H1 (cell line): ENCODE results near the gene CIC. TPM values are rescaled to one million over a fixed set of nuclear protein-coding genes. Genes with fewer than 3 reads are reported as not detected.

ENCODE experiments used
- CTCF ChIA-PET: fragments of 300-600 bp; sonication (Branson Sonifier 250); formaldehyde crosslinking; loops from one replicate; lab custom pipeline; 2021; ENCODE audit not compliant: partially characterized antibody; lab: Charles Lee
- POLR2A ChIA-PET: fragments of 300-600 bp; sonication (Branson Sonifier 250); formaldehyde crosslinking; loops from one replicate; lab custom pipeline; 2021; ENCODE audit warnings: inconsistent platforms; ENCODE audit not compliant: partially characterized antibody; lab: Charles Lee
- DNase-seq, 2 experiments: peaks; one replicate each; pipeline versions ENCODE4 v3.0.0 to v3.0.0-alpha.2; 2010 to 2022; ENCODE audit warnings: low spot score in 2 of 2, low read depth in 1 of 2, mixed read lengths in 1 of 2
- FAIRE-seq: peaks from 2 replicates; lab custom pipeline; 2011; peaks lifted over from hg19 to GRCh38; lab: Jason Lieb, UNC
- H2AFZ ChIP-seq: 2 replicates; pipeline ENCODE4 v1.8.1; 2012; ENCODE audit warnings: low read length, inconsistent platforms
- H2AK5ac ChIP-seq: 2 replicates; pipeline ENCODE4 v1.6.1; 2013; ENCODE audit warnings: low read depth, low read length
- H2BK120ac ChIP-seq: replicated peaks from 2 replicates; pipeline ENCODE3; 2013; ENCODE audit warnings: low read depth, low read length, inconsistent platforms
- H2BK12ac ChIP-seq: 2 replicates; pipeline ENCODE4 v1.6.1; 2013; ENCODE audit warnings: low read depth, low read length
- H2BK15ac ChIP-seq: 2 replicates; pipeline ENCODE4 v1.6.1; 2013; ENCODE audit warnings: low read length
- H2BK20ac ChIP-seq: 2 replicates; pipeline ENCODE4 v1.6.1; 2013; ENCODE audit warnings: low read length
- H2BK5ac ChIP-seq: 2 replicates; pipeline ENCODE4 v1.6.1; 2013; ENCODE audit warnings: low read depth, low read length
- H3K14ac ChIP-seq: 2 replicates; pipeline ENCODE4 v1.6.1; 2013; ENCODE audit warnings: inconsistent platforms; ENCODE audit not compliant: insufficient read length
- H3K18ac ChIP-seq: 2 replicates; pipeline ENCODE4 v1.6.1; 2013; ENCODE audit warnings: low read length; ENCODE audit errors: extremely low read depth
- H3K23ac ChIP-seq: 2 replicates; pipeline ENCODE4 v1.6.1; 2013; ENCODE audit warnings: inconsistent platforms; ENCODE audit not compliant: insufficient read length
- H3K23me2 ChIP-seq: 2 replicates; pipeline ENCODE4 v1.6.1; 2013; ENCODE audit warnings: low read depth, low read length
- H3K27ac ChIP-seq: 2 replicates; pipeline ENCODE4 v1.6.1; 2011; ENCODE audit warnings: low read depth, low read length, inconsistent platforms
- H3K27me3 ChIP-seq, 4 experiments: replicated peaks in 1 of 4; 1 replicate in 1 of 4; 2 replicates in 3 of 4; pipeline versions ENCODE4 v1.6.1 to v1.8.1; 2011 to 2013; ENCODE audit warnings: low read length in 3 of 4, mild to moderate bottlenecking in 3 of 4, inconsistent platforms in 2 of 4, mixed read lengths in 2 of 4, moderate library complexity in 1 of 4; ENCODE audit not compliant: control insufficient read depth in 3 of 4, insufficient read depth in 3 of 4; ENCODE audit errors: extremely low read depth in 1 of 4
- H3K36me3 ChIP-seq, 4 experiments: 2 replicates each; pipeline versions ENCODE4 v1.6.1 to v1.8.1; 2011 to 2013; ENCODE audit warnings: mild to moderate bottlenecking in 4 of 4, low read length in 3 of 4, moderate library complexity in 2 of 4, control low read depth in 1 of 4, inconsistent platforms in 1 of 4; ENCODE audit not compliant: insufficient read depth in 4 of 4, control insufficient read depth in 2 of 4
- H3K4ac ChIP-seq: replicated peaks from 2 replicates; pipeline ENCODE3; 2013; ENCODE audit warnings: low read length, low read depth, mixed read lengths, inconsistent platforms; ENCODE audit not compliant: insufficient read length
- H3K4me1 ChIP-seq, 4 experiments: replicated peaks in 1 of 4; 1 replicate in 1 of 4; 2 replicates in 3 of 4; pipeline versions ENCODE4 v1.6.1 to v1.8.1; 2011 to 2013; ENCODE audit warnings: low read length in 3 of 4, inconsistent platforms in 2 of 4, mixed read lengths in 1 of 4; ENCODE audit not compliant: insufficient read depth in 4 of 4, control insufficient read depth in 3 of 4
- H3K4me2 ChIP-seq, 2 experiments: 2 replicates each; pipeline versions ENCODE4 v1.6.1 to v1.8.1; 2011 to 2013; ENCODE audit warnings: low read depth in 2 of 2, low read length in 2 of 2, control low read depth in 1 of 2, inconsistent platforms in 1 of 2, mild to moderate bottlenecking in 1 of 2; ENCODE audit not compliant: insufficient read depth in 1 of 2
- H3K4me3 ChIP-seq, 4 experiments: fragments of 200-600, 300-600 bp in 1 of 4; sonication (generic), shearing (Covaris generic), sonication (Bioruptor Twin) in 1 of 4; 2 replicates each; pipeline versions ENCODE4 v1.5.1 to v1.8.1; 2011 to 2016; ENCODE audit warnings: low read length in 4 of 4, low read depth in 3 of 4, control low read depth in 2 of 4, inconsistent platforms in 2 of 4, mild to moderate bottlenecking in 2 of 4, mixed read lengths in 1 of 4, moderate library complexity in 1 of 4; ENCODE audit not compliant: insufficient read depth in 2 of 4; ENCODE audit errors: extremely low read depth in 1 of 4
- H3K56ac ChIP-seq: replicated peaks from 2 replicates; pipeline ENCODE3; 2013; ENCODE audit warnings: low read depth, mild to moderate bottlenecking, mixed read lengths, low read length, inconsistent platforms; ENCODE audit not compliant: insufficient read length
- H3K79me1 ChIP-seq: 2 replicates; pipeline ENCODE4 v1.6.1; 2013; ENCODE audit warnings: low read depth, low read length, control low read depth
- H3K79me2 ChIP-seq, 2 experiments: 2 replicates each; pipeline versions ENCODE4 v1.6.1 to v1.8.1; 2012 to 2013; ENCODE audit warnings: low read length in 2 of 2, mild to moderate bottlenecking in 2 of 2, inconsistent platforms in 1 of 2; ENCODE audit not compliant: insufficient read depth in 2 of 2, control insufficient read depth in 1 of 2
- H3K9ac ChIP-seq, 4 experiments: replicated peaks in 1 of 4; 1 replicate in 1 of 4; 2 replicates in 3 of 4; pipeline versions ENCODE4 v1.6.1 to v1.8.1; 2011 to 2013; ENCODE audit warnings: low read depth in 3 of 4, low read length in 3 of 4, control low read depth in 2 of 4, mild to moderate bottlenecking in 2 of 4, moderate library complexity in 2 of 4, inconsistent platforms in 1 of 4; ENCODE audit errors: extremely low read depth in 1 of 4
- H3K9me3 ChIP-seq, 2 experiments: 2 replicates each; pipeline versions ENCODE4 v1.6.1 to v1.8.1; 2012 to 2013; ENCODE audit warnings: mild to moderate bottlenecking in 2 of 2, moderate library complexity in 2 of 2, control low read depth in 1 of 2, inconsistent platforms in 1 of 2, low read depth in 1 of 2, low read length in 1 of 2, mixed read lengths in 1 of 2; ENCODE audit not compliant: insufficient read depth in 2 of 2
- H4K20me1 ChIP-seq, 2 experiments: replicated peaks in 1 of 2; 2 replicates each; pipeline versions ENCODE3 to v1.8.1; 2011 to 2013; ENCODE audit warnings: inconsistent platforms in 2 of 2, low read length in 2 of 2, mild to moderate bottlenecking in 1 of 2; ENCODE audit not compliant: insufficient read depth in 2 of 2, control insufficient read depth in 1 of 2
- H4K5ac ChIP-seq: 2 replicates; pipeline ENCODE4 v1.6.1; 2013; ENCODE audit warnings: low read length, low read depth, mixed read lengths, inconsistent platforms; ENCODE audit not compliant: insufficient read length
- H4K8ac ChIP-seq: 2 replicates; pipeline ENCODE4 v1.8.0; 2013; ENCODE audit warnings: mild to moderate bottlenecking, moderate library complexity, low read length, inconsistent platforms; ENCODE audit not compliant: insufficient read depth; ENCODE audit errors: extremely low read depth
- H4K91ac ChIP-seq: replicated peaks from 2 replicates; pipeline ENCODE3; 2013; ENCODE audit warnings: low read length, mixed read lengths, inconsistent platforms; ENCODE audit not compliant: insufficient read length
- ATF2 ChIP-seq: IDR thresholded peaks from 2 replicates; pipeline ENCODE4 v1.6.1; 2012; ENCODE audit warnings: low read length, inconsistent platforms
- BCL11A ChIP-seq, 2 experiments: IDR thresholded peaks; one replicate each; pipeline ENCODE4 v1.6.1; 2011; ENCODE audit warnings: low read depth in 2 of 2, low read length in 2 of 2, mild to moderate bottlenecking in 2 of 2
- CBX5 ChIP-seq: fragments of 300-800, 300-1000 bp; sonication (generic); IDR thresholded peaks from 2 replicates; pipeline ENCODE4 v1.7.1; 2016; ENCODE audit warnings: antibody characterized with exemption, low read length, low read depth
- CBX8 ChIP-seq: fragments of 300-800, 300-1000 bp; sonication (generic); IDR thresholded peaks from 2 replicates; pipeline ENCODE4 v1.7.1; 2016; ENCODE audit warnings: low read depth, low read length, borderline replicate concordance
- CREB1 ChIP-seq: IDR thresholded peaks from 2 replicates; pipeline ENCODE4 v1.6.1; 2012; ENCODE audit warnings: inconsistent platforms
- KDM1A ChIP-seq: fragments of 200-600, 300-600 bp; sonication (generic); IDR thresholded peaks from 2 replicates; pipeline ENCODE4 v1.7.1; 2016; ENCODE audit warnings: mild to moderate bottlenecking, low read length, borderline replicate concordance
- PHF8 ChIP-seq: fragments of 200-600 bp; sonication (generic); conservative IDR thresholded peaks from 2 replicates; pipeline ENCODE4 v1.7.1; 2012; ENCODE audit warnings: low read depth, mild to moderate bottlenecking, inconsistent platforms, low read length, moderate library complexity
- RXRA ChIP-seq: IDR thresholded peaks from 2 replicates; pipeline ENCODE4 v1.6.1; 2011; ENCODE audit warnings: low read depth, mild to moderate bottlenecking, low read length, moderate library complexity; ENCODE audit not compliant: insufficient read depth
- SP4 ChIP-seq: IDR thresholded peaks from 2 replicates; pipeline ENCODE4 v1.6.1; 2012; ENCODE audit warnings: low read length, inconsistent platforms
- SRF ChIP-seq: IDR thresholded peaks from 2 replicates; pipeline ENCODE4 v1.6.1; 2011; ENCODE audit warnings: mild to moderate bottlenecking, low read depth, low read length, moderate library complexity
- TAF1 ChIP-seq: IDR thresholded peaks from 2 replicates; pipeline ENCODE4 v1.6.1; 2011; ENCODE audit warnings: mild to moderate bottlenecking, low read depth, low read length
- TBP ChIP-seq: IDR thresholded peaks from 2 replicates; pipeline ENCODE4 v1.6.1; 2011; ENCODE audit warnings: low read depth, low read length, improper control_type of control experiment
- TEAD4 ChIP-seq: IDR thresholded peaks from 2 replicates; pipeline ENCODE4 v1.6.1; 2012; ENCODE audit warnings: low read depth, low read length, inconsistent platforms, mixed read lengths
- WGBS, 2 experiments: shearing (Covaris generic) in 1 of 2; methylation state at CpG; one replicate each; pipeline versions ENCODE4 v1.1.6 to v1.1.7; 2013 to 2015; ENCODE audit warnings: low lambda C conversion rate in 2 of 2, mixed read lengths in 2 of 2, inconsistent platforms in 1 of 2, low coverage in 1 of 2, missing lambda C conversion rate in 1 of 2; ENCODE audit not compliant: insufficient replicate concordance in 2 of 2, insufficient coverage in 1 of 2, insufficient read length in 1 of 2; ENCODE audit errors: extremely low coverage in 1 of 2, missing lambda C conversion rate in 1 of 2; 5-methylcytosine and 5-hydroxymethylcytosine counted together
- polyA plus RNA-seq, 7 experiments: library from polyadenylated mRNA; depleted of rRNA in 3 of 7; stranded (reverse) in 5 of 7; unstranded in 2 of 7; fragments of >200 nt in 5 of 7; fragments of 200-250 nt in 2 of 7; gene quantifications; 1 replicate in 5 of 7; 2 replicates in 1 of 7; 4 replicates in 1 of 7; pipeline versions ENCODE4 v1.2.1 to v1.2.3, GENCODE V29; 2011 to 2013; ENCODE audit warnings: missing spikeins in 2 of 7, mixed read lengths in 2 of 7
- total RNA-seq: library from RNA; stranded (reverse); fragmentation: NEBNext Ultra II Directional; extraction: Animal tissue kit (Norgen Biotek cat#: 25700); gene quantifications from 2 replicates; pipeline ENCODE4 v1.2.1, GENCODE V29; 2021

CIC gene
- total and polyA plus RNA-seq, 2 of the 8 experiments (the other 6 are each of a cell fraction or from before 2014, with no cell fraction given) = 13.2 to 43.6 TPM

GRCh38 chr19:42247640-42248199 lies 21.3 kb upstream of the CIC start:
- FAIRE-seq (no peak), DNase-seq (no peak)
- WGBS, 2 experiments = no CpG with 5 or more reads among the region's 6 CpGs
- H3K4me3 ChIP-seq = no peak overlapping the region
- H3K56ac ChIP-seq = no peak overlapping the region
- peaks cover 6 to 18% of the 10 kb centered on the region in 2 experiments for H4K20me1 ChIP-seq
- CTCF ChIA-PET = interaction anchor here (0.5 to 11.8 kb wide), 10 partner anchors 12 to 149 kb away, joined by 3 to 260 read pairs (median 8); partner anchors contain the start of gene ERF
- no peak overlapping the region for H3K14ac ChIP-seq
- peaks cover 15% of the 10 kb centered on the region for H3K79me1 ChIP-seq
- H3K9ac ChIP-seq = no peak overlapping the region
- H2BK20ac ChIP-seq = no peak overlapping the region
- H2AK5ac ChIP-seq = no peak overlapping the region
- POLR2A ChIA-PET = interaction anchor here (0.9 to 7.0 kb wide), 11 partner anchors 8 to 153 kb away, joined by 3 to 68 read pairs (median 5); partner anchors contain the start of gene DEDD2
- H3K4me2 ChIP-seq = no peak overlapping the region
- peaks cover 14 to 30% (median 20%) of the 10 kb centered on the region in 4 experiments for H3K4me1 ChIP-seq
- no peak overlapping the region for H3K4ac ChIP-seq
- no peak overlapping the region for H2BK5ac ChIP-seq
- H3K27ac ChIP-seq = no peak overlapping the region
- H2AFZ ChIP-seq = no peak overlapping the region
- peaks cover 0 to 20% (median 4%) of the 10 kb centered on the region in 4 experiments; a peak in 4 of 8 replicates for H3K36me3 ChIP-seq
- no peak overlapping the region for H2BK120ac ChIP-seq
- no peak overlapping the region for H4K91ac ChIP-seq
- H3K79me2 ChIP-seq = peaks cover 3 to 26% of the 10 kb centered on the region in 2 experiments; a peak in 3 of 4 replicates
- no peak overlapping the region for H4K5ac ChIP-seq
- H3K23ac ChIP-seq = no peak overlapping the region
- no peaks in the 10 kb centered on the region for H3K9me3 ChIP-seq
- H2BK12ac ChIP-seq = no peak overlapping the region
- no peak overlapping the region for H4K8ac ChIP-seq
- H3K18ac ChIP-seq = no peak overlapping the region
- H2BK15ac ChIP-seq = no peak overlapping the region
- peaks cover 6% of the 10 kb centered on the region for H3K23me2 ChIP-seq
- no peaks in the 10 kb centered on the region for H3K27me3 ChIP-seq
- TF ChIP-seq SP4 = no peak
- no peak for TF ChIP-seq PHF8
- no peak for TF ChIP-seq CREB1
- TF ChIP-seq SRF = no peak
- TF ChIP-seq BCL11A (IDR thresholded peaks at IDR 0.05; ENCODE audit: low read depth in 2 of 2, low read length in 2 of 2) = no peak
- no peak for TF ChIP-seq TEAD4
- no peak for TF ChIP-seq TAF1
- no peak for TF ChIP-seq CBX8
- TF ChIP-seq KDM1A = no peak
- TF ChIP-seq CBX5 = no peak
- no peak for TF ChIP-seq ATF2
- no peak for TF ChIP-seq TBP
- TF ChIP-seq RXRA = no peak
